Neutrophil (primary cell): ENCODE results near the gene DROSHA.
"Not testable (repeated sequence)": the region's sequence is repeated elsewhere in the genome, so short reads cannot be mapped to it uniquely, and the experiment has no call there.

Experiments used
- H3K27ac ChIP-seq: fragments of 200-600 bp; sonication (generic); 2 replicates; pipeline ENCODE4 v1.5.1; 2016; ENCODE audit warnings: mild to moderate bottlenecking, moderate library complexity
- H3K27me3 ChIP-seq: fragments of 200-600 bp; sonication (generic); 2 replicates; pipeline ENCODE4 v1.6.0; 2016; ENCODE audit warnings: mild to moderate bottlenecking
- H3K36me3 ChIP-seq: fragments of 200-600 bp; sonication (generic); 2 replicates; pipeline ENCODE4 v1.5.1; 2017
- H3K4me1 ChIP-seq, 2 experiments: fragments of 200-600 bp in 1 of 2; sonication (generic) in 1 of 2; 1 replicate in 1 of 2; 2 replicates in 1 of 2; pipeline versions ENCODE4 v1.5.1 to v1.6.1; 2013 to 2016; ENCODE audit warnings: low read depth in 1 of 2, low read length in 1 of 2, mild to moderate bottlenecking in 1 of 2, moderate library complexity in 1 of 2; ENCODE audit not compliant: control insufficient read depth in 1 of 2, insufficient read depth in 1 of 2
- H3K4me3 ChIP-seq, 2 experiments: fragments of 200-600 bp in 1 of 2; sonication (generic) in 1 of 2; 1 replicate in 1 of 2; 2 replicates in 1 of 2; pipeline ENCODE4 v1.5.1; 2013 to 2016; ENCODE audit warnings: low read depth in 1 of 2, low read length in 1 of 2, mild to moderate bottlenecking in 1 of 2, moderate library complexity in 1 of 2
- H3K9me3 ChIP-seq: fragments of 200-600 bp; sonication (generic); 2 replicates; pipeline ENCODE4 v1.5.1; 2016
- TF ChIP-seq, protein P1 (sequence below): fragments of 200-600 bp; sonication (generic); IDR thresholded peaks from 2 replicates; pipeline ENCODE4 v1.5.1; 2016; ENCODE audit warnings: antibody characterized with exemption

Gene DROSHA

DNA sequence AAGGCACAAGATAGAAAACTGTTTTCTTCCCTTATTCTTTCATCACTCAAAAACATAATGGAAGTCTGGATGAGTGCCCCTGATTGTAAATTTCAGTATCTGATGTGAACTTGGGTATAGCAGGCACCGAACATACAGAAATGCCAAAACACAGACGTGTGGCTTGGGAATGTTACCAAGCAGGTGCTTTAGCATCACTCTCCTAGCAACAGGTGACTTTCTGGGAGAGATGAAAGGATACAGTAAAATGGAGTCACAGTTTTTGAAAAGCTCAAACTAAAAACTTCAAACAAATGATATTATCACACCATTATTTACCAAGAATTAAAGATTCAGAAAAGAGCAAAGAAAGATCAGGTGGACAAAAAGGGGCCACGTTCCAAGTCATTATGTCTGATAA is 130.2 kb downstream of the DROSHA start:
- TF ChIP-seq, protein P1, sequence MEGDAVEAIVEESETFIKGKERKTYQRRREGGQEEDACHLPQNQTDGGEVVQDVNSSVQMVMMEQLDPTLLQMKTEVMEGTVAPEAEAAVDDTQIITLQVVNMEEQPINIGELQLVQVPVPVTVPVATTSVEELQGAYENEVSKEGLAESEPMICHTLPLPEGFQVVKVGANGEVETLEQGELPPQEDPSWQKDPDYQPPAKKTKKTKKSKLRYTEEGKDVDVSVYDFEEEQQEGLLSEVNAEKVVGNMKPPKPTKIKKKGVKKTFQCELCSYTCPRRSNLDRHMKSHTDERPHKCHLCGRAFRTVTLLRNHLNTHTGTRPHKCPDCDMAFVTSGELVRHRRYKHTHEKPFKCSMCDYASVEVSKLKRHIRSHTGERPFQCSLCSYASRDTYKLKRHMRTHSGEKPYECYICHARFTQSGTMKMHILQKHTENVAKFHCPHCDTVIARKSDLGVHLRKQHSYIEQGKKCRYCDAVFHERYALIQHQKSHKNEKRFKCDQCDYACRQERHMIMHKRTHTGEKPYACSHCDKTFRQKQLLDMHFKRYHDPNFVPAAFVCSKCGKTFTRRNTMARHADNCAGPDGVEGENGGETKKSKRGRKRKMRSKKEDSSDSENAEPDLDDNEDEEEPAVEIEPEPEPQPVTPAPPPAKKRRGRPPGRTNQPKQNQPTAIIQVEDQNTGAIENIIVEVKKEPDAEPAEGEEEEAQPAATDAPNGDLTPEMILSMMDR: no peak
- H3K4me3 ChIP-seq: no peak overlapping the region
- H3K27ac ChIP-seq: no peak overlapping the region

DNA sequence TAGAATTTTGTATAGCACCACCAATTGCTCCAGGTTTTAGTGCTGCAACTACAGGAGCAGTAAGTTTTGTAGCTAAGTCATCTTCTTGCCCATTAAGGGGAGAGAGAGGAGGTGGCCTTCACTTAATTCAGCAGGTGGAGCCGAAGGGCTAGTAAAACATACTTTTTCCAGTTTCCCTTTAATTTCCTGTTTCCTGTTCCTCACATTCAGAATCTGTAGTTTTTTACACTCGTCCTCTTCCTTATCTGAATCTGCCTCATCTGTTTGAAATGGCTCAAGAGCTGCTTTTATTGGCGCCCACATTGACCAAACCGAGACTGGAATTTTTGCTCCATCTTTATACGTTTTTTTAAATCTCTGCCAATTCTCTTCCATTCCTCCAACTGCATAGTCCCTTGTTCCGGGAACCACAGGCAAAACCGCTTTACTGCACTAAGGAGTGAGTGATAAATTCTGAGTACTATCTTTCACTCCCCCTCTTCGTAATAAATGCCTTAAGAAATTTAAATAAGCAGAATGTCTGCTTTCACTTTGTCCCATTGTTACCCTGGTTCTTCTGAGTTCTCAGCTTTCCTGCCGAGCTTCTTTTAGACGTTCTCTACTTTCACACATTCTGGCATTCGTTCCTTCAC is 133.9 kb downstream of the DROSHA start:
- Histone ChIP-seq H3K4me1 (no peaks in the 10 kb centered on the region), H3K9me3 (no peaks in the 10 kb centered on the region), H3K36me3 (peaks cover 14% of the 10 kb centered on the region), H3K27me3 (no peaks in the 10 kb centered on the region), H3K27ac (no peak overlapping the region), H3K4me3 (no peak overlapping the region)
- TF ChIP-seq, protein P1: no peak

More for the DNA sequence above, 130.2 kb downstream of the DROSHA start:
- Histone ChIP-seq H3K4me1 (no peaks in the 10 kb centered on the region), H3K36me3 (peaks cover 36% of the 10 kb centered on the region), H3K9me3 (no peaks in the 10 kb centered on the region), H3K27me3 (no peaks in the 10 kb centered on the region)

DNA sequence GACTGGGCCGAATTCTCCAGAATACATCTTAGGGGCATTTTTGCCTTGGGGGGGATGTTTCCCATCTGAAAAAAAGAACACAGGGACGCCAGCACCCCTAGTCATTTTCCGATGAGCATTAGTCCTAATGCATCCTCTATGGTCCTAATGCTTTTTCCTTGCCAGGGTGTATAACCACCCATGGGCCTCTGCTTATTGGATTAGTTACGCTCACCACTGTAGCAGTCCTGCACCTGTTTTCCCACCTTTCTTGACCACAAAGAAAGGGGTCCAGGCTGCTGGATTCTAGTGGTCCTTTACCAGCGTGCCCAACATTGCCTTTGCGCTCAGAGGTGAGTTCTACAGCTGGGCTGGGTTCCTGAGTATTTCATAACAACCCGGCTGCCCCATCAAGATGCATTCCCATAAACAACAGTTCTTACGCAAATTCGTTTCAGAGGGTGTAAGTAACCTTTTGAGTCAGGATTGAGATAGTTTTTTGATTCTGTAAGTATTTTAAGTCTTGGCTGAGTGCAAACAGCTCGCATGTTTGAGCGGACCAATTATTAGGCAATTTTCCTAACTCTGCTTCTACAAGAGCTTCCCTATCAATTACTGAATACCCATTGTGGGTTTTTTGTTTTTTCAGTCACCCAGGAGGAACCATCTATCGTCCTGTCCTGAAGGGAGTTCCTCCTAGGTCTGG is 135.1 kb downstream of the DROSHA start:
- Histone ChIP-seq H3K27ac (no peak overlapping the region), H3K4me1 (peaks cover 0 to 3% of the 10 kb centered on the region in 2 experiments), H3K9me3 (no peaks in the 10 kb centered on the region), H3K4me3 (no peak overlapping the region), H3K27me3 (no peaks in the 10 kb centered on the region), H3K36me3 (peaks cover 10% of the 10 kb centered on the region)
- TF ChIP-seq, protein P1: no peak

DNA sequence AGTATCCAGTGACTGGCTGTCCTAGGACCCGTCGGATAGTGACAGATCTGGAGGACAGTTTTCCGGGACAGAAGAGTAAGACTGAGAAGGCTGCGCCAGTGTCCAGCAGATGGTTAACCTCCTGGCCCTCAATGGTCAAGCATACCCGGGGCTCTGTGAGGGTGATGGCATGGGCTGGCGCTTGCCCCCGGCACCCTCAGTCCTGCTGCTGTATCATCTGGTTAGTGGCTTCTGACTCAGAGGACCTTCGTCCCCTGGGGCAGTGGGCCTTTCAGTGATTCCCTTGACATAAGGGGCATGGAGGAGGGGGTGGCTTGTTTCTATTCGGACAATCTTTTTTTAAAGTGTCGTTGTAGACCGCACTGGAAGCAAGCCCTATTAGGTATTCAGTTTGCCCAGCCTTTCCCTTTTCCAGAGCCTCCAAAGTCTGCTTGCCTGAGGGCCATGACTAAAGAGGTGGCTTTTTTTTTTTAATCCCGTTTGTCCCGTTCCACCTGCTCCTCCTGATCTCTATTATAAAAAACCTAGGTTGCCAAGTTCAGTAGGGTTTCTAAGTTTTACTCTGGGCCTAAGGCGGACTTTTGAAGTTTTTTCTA is 136.3 kb downstream of the DROSHA start:
- H3K4me3 ChIP-seq, H3K27ac ChIP-seq, H3K4me1 ChIP-seq, H3K9me3 ChIP-seq, H3K36me3 ChIP-seq, H3K27me3 ChIP-seq: not testable (repeated sequence)

DNA sequence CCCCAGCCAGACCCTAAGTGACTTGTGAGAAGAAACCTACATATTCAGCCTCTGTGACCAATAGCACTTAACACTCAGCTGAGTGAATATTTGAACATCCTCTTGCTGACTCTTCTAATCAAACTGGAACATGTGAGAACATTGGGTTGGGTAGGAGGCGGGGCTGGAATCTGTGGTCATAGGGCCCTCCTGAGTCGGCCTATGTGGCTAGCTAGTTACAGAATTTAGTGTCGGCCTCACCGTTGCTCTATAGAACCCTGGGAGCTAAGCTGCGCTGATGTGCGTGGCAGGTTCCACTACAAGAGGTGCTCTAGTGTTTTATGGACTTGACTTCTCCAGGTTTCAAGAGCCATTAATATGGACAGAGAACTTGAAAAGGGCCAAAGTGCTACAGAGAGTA is 138.8 kb downstream of the DROSHA start:
- Histone ChIP-seq H3K4me1 (peaks cover 0 to 3% of the 10 kb centered on the region in 2 experiments), H3K4me3 (no peak overlapping the region), H3K27ac (no peak overlapping the region), H3K9me3 (no peaks in the 10 kb centered on the region), H3K27me3 (no peaks in the 10 kb centered on the region), H3K36me3 (no peaks in the 10 kb centered on the region)
- TF ChIP-seq, protein P1: no peak

DNA sequence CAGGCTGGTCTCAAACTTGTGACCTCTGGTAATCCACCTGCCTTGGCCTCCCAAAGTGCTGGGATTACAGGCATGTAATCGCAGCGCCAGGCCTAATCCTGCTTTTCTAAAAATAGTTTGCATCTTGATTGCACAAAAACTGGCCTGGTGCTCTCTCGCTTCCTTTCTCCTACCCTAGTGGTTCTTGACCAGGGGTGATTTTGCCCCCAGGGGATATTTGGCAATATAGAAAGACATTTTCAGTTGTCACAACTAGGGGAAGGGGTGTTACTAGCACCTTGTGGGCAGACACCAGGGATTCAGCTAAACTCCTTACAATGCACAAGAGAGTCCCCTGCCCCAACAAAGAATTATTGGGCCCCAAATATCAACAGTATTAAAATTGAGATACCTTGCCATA is 139.8 kb downstream of the DROSHA start:
- Histone ChIP-seq H3K27ac (no peak overlapping the region), H3K27me3 (no peaks in the 10 kb centered on the region), H3K4me3 (no peak overlapping the region), H3K4me1 (peaks cover 0 to 3% of the 10 kb centered on the region in 2 experiments), H3K36me3 (no peaks in the 10 kb centered on the region), H3K9me3 (no peaks in the 10 kb centered on the region)
- TF ChIP-seq, protein P1: no peak
